SIG-M5 (cell line): ENCODE results near the gene MXD3.
"Not testable (repeated sequence)": the region's sequence is repeated elsewhere in the genome, so short reads cannot be mapped to it uniquely, and the experiment has no call there.

Experiments used
- DNase-seq: peaks from one replicate; lab custom pipeline; 2025; lab: John Stamatoyannopoulos, UW

MXD3 gene

DNA sequence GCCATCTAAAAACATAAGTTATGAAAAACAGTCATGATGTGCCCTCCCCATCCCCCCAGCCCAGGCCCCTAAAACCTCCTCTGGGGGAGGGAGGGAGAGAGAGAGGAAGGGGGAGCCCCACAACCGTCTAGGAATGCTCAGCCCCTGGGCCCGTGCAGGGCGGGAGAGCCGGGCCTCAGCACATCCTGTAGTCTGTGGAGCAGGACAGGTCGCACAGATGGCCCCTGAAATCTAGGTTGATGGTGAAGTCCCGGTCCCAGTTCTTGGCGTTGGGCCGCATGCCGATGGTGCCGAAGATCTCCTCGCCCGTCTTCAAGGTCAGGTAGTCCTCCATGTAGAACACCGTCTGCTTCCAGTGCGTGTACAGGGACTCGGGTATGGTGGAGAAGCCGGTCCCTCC is 46.3 kb downstream of the MXD3 start:
- no peak for DNase-seq

DNA sequence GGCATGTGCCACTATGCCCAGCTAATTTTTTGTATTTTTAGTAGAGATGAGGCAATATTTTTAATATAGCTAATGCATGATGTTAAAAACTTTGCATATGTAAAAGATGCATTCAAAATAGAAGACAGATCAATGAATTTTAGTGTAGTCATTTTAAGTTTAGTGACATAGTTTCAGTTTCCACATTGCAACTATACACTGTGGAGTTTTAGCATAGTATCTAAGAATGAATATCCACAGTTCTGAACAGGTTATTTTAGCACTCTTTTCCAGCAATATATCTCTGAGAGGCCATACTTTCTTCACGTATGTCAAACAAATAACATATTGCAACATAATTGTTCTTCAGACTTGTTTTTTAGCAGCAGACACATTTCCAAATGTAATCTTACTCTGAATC is 47.5 kb downstream of the MXD3 start:
- DNase-seq = no peak

DNA sequence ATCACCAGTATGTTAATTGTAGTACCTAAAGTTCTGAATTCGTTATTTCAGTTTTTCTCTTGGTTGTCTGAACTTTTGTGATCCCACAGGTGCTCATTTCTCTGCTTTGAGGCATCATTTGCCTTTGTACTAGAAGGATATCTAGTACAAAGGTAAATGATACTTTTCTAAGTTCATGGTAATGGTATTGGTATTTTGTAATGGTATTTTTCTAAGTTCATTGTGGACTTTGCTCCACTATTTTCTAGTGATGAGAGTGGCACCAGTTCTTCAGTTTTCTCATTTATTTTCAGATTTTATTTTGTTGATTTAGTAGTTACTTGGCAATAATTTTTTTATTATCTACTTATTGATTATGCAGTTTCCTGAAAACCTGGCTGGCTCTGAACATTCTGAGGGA is 50.2 kb downstream of the MXD3 start:
- DNase-seq = no peak

DNA sequence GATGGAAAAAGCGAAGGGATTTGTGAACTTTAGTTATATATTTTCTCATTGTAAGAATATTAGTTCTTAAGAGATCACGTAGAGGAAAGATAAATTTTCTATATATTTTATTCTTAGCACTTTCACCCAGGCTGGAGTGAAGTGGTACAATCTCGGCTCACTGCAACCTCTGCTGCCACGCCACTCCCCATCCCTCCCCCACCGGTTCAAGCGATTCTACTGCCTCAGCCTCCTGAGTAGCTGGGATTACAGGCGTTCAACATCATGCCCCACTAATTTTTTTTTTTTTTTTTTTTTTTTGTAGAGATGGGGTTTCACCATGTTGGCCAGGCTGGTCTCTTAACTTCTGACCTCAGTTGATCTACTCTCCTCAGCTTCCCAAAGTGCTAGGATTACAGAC is 50.7 kb downstream of the MXD3 start:
- DNase-seq = no peak

DNA sequence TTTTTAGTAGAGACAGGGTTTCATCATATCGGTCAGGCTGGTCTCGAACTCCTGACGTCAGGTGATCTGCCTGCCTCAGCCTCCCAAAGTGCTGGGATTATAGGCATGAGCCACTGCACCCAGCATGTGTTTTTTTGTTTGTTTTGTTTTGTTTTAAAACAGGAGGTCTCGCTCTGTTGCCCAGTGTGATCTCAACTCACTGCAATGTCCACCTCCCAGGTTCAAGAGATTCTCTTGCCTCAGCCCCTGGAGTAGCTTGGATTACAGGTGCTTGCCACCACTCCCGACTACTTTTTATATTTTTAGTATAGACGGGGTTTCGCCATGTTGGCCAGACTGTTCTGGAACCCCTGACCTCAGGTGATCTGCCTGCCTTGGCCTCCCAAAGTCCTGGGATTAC is 53.0 kb downstream of the MXD3 start:
- DNase-seq = not testable (repeated sequence)
